ENCODE data around the gene TRPM1.
"Not testable (repeated sequence)": the region's sequence is repeated elsewhere in the genome, so short reads cannot be mapped to it uniquely, and the experiment has no call there.

The TRPM1 gene

DNA sequence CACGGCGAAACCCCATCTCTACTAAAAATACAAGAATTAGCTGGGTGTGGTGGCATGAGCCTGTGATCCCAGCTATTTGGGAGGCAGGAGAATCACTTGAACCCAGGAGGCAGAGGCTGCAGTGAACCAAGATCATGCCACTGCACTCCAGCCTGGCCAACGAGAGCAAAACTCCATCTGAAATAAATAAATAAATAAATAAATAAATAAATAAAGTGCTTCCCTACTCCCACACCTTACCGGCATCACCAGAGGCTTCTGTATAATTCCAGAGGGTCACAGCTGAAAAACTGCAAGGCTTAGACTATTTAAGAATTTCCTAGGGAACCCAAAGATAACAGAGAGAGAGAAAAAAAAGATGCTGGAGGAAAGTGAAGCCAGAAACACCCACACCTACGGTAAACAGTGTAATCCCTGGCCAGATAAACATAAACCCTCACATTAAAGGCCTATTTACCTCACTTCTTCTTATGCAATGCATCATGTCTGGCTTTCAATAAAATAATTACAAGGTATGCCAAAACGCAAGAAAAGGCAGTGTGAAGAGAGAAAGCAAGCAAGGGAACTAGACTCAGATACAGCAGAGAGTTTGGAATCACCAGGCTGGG, 15.0 kb upstream of the TRPM1 start:
- no peak for DNase-seq

DNA sequence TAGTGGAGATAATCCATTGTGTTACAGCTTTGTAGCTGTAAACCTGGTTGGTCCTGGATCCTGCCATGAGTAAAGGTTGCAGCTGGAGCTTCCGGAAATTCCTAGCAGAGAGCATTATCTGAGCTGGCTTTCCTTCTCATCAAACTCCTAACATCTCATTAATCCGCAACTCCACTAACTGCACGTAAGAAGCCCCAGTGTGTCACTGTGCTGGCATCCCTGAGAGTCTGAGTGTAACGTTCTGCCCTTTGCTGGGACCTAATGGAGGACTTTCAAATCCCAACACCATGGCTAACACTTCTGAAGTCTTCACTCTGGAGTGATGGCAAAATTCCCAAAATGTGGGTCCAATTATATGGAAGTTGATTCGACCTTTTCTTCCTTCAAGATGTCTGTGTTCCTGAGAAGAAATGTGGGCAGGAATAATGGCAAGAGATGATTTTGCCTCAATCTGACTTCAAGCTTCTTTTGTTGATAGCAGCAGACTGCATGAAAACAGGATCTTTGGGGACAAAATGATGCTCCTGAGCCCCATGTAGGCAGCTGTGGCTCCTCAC, 9.6 kb upstream of the TRPM1 start:
- no peak for DNase-seq

GRCh38 chr15:31108836-31109235, 7.3 kb upstream of the TRPM1 start:
- DNase-seq: no peak

DNA sequence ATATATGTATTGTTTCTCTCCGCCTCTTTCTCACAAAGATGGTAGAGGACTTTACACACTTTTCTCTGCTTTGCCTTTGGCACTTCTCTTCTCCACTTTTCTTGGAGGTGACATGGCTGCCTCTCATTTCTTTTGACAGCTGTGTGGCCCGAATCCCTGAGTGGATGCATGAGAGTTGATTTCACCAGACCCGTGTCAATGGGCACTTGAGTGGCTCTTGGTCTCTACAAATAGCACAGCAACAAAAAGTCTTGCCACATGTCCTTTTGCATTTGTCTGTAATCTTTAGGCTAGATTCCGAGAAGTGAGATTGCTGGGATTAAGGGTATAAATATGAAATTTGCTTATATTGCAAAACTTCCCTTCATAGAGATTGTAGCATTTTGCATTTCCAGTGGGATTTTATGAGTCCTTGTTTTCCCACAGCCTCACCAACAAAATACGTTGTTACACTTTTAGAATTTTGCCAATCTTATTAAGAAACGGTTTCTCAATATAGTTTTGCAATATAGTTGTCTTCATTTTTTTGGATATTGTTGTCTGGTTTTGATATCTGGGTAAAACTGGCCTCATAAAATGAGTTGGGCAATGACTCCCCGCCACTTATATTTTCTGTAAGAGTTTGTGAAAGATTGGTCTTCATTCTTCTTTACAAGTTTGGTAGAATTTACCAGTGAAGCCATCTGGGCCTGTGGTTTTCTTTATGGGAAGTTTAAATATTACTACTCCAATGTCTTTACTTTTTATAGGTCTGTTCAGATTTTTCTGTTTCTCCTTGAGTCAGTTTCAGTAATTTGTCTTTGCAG, 5.2 kb upstream of the TRPM1 start:
- DNase-seq: no peak

DNA sequence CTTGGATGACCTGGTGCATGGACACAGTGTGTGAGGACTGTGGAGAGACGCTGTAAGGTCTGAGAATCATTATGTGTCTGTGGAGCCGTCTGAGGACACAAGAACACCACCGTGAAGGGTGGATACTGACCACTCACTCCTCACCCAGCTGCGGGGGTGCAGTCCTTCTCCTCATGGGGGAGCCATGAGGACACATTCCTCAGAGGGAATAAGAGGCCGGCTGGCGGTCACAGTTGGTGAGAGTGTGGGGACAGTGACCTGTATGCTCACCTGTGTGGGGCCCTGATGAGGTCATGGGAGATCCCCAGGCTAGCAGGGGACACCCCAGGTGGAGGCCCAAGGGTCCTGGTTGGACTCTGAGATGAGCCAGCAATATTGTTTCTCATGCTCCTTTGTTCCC, 2.5 kb upstream of the TRPM1 start:
- DNase-seq: no peak

DNA sequence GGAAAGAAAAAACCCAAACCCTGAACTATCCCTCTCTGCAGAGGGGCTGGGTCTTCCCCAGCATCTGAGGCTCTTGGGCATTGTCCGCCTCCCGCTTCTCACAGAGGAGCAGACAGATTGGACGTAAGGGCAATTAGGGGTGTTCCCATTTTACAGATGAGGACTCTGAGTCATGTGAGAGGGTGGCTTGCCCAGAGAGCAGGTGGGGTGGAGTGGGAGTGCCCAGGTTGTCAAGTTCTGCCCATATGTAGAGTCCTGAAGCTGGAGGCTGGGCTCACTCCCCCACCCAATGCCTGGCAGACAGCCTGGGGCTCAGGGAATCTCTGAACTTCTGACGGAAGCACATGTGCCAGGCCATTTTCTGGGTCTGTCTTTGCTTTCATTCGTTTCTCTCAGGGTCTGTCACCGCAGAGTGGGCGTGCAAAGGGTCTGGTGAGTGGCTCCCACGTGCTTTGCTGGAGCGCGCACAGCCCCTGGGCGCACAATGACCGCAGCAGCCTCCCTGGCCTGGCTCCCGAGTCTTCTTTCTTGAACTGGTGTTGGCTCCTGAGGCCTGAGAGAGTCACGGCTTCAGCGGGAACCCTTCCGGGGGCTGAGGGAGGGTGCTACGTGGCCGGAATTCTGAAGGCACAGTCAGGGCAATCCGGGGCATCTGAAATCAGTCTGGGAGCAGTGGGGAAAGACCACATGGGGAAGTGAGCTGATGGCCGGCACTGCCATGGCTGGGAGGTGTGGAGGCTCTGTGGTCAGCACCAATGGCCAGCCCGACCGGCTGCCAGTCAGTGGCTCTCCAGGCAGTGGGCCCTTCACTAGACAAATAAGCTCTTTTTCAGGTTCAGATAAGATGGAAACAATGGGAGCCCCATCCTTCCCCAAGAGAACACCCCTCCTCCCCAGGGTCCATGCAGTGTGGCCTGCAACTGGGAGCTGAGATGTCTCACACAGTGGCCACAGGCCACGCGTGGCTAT, 1.1 kb upstream of the TRPM1 start:
- DNase-seq: no peak

DNA sequence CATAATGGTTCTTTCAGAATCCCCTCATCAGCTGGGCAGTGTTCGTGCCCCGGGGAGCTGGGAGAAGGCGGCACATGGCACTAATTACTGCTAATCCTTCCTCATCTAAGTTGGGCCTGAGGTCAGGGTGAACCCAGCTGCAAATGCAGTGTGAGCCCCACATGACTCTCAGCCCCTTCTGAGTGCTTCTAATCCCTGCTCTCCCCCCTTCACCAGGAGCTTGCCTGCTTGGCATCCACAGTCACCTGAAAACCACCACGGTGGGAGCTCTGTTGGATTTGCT, 455 bp upstream of the TRPM1 start:
- DNase-seq: no peak

DNA sequence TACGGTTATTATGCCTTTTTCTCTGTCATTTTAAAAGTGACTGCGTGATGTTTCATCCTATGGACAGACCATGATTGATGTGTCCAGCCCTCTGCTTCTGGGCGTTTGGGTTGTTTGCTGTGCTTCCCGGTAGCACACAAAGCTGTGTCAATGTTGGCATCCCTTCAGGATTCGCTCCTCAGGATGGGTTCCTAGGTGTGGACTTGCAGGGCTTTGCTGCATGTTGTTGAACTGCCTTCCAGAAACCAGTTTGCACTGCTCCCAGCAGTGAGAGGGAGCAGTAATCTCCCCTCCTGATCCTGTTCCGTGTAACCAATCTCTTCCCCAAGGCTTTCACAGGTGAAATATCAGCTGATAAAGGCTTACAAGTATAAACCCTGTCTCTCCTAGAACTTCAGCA, 787 bp downstream of the TRPM1 start:
- DNase-seq: no peak

GRCh38 chr15:31098953-31099740, 2.4 kb downstream of the TRPM1 start:
- no peak for DNase-seq

- DNase-seq: no peak
Observed at GRCh38 chr15:31098491-31098917, 3.0 kb downstream of the TRPM1 start.

DNA sequence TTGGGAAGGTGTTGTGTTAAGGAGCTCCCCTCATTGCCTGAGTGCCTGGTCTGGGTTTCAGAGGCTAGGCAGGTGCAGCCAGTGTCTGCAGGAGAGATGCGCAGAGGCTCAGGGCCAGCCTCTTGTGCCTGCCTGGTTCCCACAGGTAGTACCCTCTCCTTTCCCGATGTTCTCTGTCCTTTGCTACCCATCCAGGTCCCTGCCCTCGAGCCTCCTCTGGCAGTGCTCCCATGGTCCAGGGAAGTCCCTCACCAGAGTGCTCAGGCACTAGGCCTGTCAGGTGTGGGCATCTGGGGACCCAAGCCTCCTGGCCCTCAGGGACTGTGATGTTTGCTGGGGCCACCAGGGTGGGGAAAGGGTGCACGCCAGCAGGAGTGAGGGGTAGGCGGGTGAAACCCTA, 5.0 kb downstream of the TRPM1 start:
- DNase-seq: no peak

DNA sequence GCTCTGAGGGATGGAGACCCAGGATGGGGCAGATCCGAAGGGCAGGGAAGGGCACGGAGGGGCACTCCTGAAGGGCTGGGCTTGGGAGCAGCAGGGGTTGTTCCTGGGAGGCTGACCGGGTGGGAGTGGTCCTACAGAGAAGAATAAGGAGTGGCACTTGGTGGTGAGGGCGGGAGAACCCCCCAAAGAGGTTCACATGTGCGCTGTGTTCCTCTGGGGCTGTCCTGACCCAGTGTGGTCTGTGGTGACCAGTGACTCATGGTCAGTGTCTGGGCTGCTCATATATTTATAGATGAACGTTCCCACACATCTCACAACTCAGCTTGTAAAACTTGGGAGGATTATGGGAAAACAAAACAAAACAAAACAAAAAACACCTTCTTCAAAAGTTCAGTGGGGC, 10.0 kb downstream of the TRPM1 start:
- DNase-seq: no peak

DNA sequence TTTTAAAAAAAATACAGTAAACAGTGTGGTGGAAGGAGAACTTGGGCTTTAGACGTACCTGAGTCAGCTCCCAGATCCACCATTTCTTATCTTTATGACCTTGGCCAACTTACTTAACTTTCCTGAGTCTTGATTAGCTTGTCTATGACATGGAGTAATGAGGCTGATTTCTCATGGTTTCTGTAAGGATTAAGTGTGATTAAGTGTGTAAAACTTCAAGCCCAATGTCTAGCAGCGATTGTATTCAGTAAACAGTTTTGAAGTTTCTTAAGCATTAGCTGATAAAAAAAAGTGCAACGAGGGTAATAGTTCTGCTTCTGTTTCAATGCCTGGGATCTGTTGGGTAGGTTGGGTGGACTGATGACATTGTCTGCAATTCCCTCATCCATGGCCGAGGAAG, 10.8 kb downstream of the TRPM1 start:
- DNase-seq: no peak

DNA sequence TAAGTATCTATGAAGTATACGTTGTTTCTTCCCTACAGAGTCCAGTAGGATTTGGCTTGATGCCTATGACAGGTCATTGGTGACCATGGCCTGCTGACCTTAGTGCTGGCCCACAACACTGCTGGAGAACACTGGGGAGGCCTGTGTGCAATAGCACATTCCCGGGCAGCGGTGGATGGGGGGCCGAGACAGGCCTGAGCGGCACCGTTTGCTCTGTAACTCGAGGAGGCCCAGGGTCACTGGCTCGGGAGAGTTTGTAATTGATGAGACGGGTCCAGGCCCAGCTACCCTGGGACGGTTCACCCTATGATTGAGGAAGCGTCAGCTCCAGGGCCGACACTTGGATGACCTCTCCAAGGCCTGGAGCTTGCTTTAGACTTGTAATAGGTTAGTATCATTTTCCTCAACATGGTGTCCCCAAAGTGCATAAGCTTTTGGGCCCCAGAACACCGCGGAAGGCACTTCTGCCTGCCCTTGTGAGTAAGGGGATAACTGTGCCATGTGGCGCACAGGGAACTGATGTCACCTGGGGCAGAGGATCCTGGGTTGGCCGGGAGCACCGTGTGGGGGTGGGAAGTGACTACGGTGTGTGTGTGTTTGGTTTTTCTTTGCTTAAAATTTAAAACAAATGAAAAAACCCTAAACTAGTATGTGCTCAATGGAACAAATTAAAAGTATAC, 12.0 kb downstream of the TRPM1 start:
- no peak for DNase-seq

DNA sequence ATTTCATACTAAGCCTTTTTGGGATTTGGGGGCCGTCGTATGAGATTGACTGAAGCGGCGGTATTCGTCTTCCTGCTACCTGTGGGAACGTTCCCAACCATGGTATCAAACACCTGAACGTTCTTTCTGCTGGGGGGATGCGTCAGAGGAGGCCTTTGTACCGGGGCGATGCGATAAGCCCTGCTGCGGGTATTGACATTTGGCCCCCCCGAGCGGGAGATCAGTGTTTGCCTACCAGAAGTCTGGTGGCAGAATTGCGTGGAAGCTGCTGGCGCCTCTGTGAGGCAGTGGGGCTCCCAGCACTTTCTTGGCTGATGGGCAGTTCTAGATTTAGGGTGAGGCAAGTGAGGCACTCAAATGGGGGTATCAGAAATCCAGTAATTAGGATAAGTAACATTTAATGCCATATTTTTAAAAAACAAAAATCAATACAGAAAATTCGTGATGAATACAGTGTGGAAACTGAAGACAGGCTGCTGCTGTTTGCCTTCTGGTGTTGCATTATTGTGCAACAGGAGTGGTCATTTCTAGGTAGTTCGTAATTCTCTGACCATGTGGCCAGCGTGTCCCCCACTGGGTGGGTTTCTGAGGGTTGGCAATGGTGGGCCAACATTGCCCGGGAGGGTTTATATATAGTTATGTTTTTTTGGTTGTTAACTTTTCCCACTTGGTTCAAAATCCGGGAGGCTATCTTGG, 12.7 kb downstream of the TRPM1 start:
- DNase-seq: no peak

DNA sequence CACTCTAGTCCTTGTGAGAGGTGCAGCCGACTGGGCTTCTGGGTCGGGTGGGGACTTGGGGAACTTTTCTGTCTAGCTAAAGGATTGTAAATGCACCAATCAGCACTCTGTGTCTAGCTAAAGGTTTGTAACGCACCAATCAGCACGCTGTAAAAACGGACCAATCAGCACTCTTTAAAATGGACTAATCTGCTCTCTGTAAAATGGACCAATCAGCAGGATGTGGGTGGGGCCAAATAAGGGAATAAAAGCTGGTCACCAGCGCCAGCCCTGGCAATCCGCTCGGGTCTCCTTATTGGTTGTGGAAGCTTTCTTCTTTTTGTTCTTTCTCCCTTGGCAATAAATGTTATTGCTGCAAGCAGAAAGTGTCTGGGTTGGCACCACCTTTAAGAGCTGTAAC, 13.5 kb downstream of the TRPM1 start:
- not testable (repeated sequence) for DNase-seq

DNA sequence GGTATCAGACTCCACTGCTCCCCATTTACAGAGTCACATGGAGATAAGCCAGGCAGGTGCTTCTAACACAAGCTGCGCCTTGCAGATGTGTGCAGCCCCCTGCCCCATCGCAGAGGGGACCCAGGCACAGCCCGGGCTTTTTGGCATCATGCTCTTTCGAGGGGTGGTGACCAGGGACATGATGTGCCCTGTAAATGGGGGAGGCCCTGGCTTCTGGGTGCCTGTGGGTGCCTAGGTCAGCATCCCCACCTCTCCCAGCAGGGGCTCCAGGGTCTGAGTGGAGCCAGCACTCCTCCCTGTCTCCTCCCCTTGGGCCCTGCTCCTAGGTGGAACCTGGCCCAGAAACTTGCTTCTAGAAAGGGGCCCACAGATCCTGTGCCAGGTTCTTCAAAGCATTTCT, 15.2 kb downstream of the TRPM1 start:
- no peak for DNase-seq

- no peak for DNase-seq
Observed at GRCh38 chr15:31085359-31085758, 16.2 kb downstream of the TRPM1 start.

DNA sequence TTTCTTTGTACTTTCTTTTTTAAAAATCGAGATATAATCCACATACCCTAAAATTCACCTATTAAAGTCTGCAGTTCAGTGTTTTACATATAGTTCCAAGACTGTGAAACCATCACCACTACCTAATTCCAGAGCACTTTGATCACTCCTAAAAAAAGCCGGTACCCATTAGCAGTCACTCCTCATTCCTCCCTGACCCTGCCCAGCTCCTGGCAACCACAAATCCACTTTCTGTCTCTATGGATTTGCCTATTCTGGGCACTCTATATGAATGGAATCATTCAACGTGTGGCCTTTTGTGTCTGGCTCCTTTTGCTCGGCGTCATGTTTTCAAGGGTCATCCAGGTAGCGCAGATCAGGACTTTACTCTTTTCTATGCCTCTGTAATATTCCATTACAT, 17.3 kb downstream of the TRPM1 start:
- DNase-seq: no peak

- no peak for DNase-seq
Observed at GRCh38 chr15:31083370-31083780, 18.1 kb downstream of the TRPM1 start.

GRCh38 chr15:31082771-31083369, 18.7 kb downstream of the TRPM1 start:
- no peak for DNase-seq
